Forelimb muscle (tissue), 1 donor: ENCODE results near the gene RETSAT. TPM values are rescaled to one million over a fixed set of nuclear protein-coding genes. Genes with fewer than 3 reads are reported as not detected.
"Not testable (repeated sequence)": the region's sequence is repeated elsewhere in the genome, so short reads cannot be mapped to it uniquely, and the experiment has no call there.

Experiments used
- DNase-seq: peaks from one replicate; pipeline ENCODE4 v3.0.0-alpha.2; 2013; ENCODE audit warnings: low read depth
- polyA plus RNA-seq: library from polyadenylated mRNA; unstranded; fragments of 120-200 nt; gene quantifications from one replicate; pipeline ENCODE4 v1.2.1, GENCODE V29; 2013; ENCODE audit not compliant: insufficient read length

Gene RETSAT
- polyA plus RNA-seq, 1 donor = 12.6 TPM

- DNase-seq = no peak
Measured at GRCh38 chr2:85330839-85331636, 23.3 kb downstream of the RETSAT start.

GRCh38 chr2:85329701-85330100 lies 24.6 kb downstream of the RETSAT start:
- not testable (repeated sequence) for DNase-seq

GRCh38 chr2:85329181-85329651 lies 25.1 kb downstream of the RETSAT start:
- DNase-seq = no peak

- peak; percentile 58 for DNase-seq
Measured at GRCh38 chr2:85327822-85328617, 26.3 kb downstream of the RETSAT start, which contains the start of gene TGOLN2. TGOLN2 (minus strand) TSS chr2:85327989; CDS start chr2:85327962, 27 bp downstream.

- DNase-seq = no peak
Measured at GRCh38 chr2:85327160-85327821, 27.0 kb downstream of the RETSAT start.

GRCh38 chr2:85326406-85327159 lies 27.7 kb downstream of the RETSAT start:
- DNase-seq = no peak

GRCh38 chr2:85325466-85325811 lies 28.9 kb downstream of the RETSAT start:
- no peak for DNase-seq

- no peak for DNase-seq
Measured at GRCh38 chr2:85324639-85325465, 29.5 kb downstream of the RETSAT start.

GRCh38 chr2:85323988-85324367 lies 30.4 kb downstream of the RETSAT start:
- not testable (repeated sequence) for DNase-seq

GRCh38 chr2:85323351-85323987 lies 30.9 kb downstream of the RETSAT start:
- DNase-seq = no peak

GRCh38 chr2:85319796-85320195 lies 34.5 kb downstream of the RETSAT start:
- no peak for DNase-seq

- DNase-seq = no peak
Measured at GRCh38 chr2:85318222-85319074, 35.9 kb downstream of the RETSAT start.

- not testable (repeated sequence) for DNase-seq
Measured at GRCh38 chr2:85315921-85316320, 38.4 kb downstream of the RETSAT start.

GRCh38 chr2:85314884-85315242 lies 39.5 kb downstream of the RETSAT start:
- no peak for DNase-seq

GRCh38 chr2:85312404-85312803 lies 41.9 kb downstream of the RETSAT start:
- no peak for DNase-seq

GRCh38 chr2:85310330-85310729 lies 44.0 kb downstream of the RETSAT start:
- DNase-seq = no peak

GRCh38 chr2:85309699-85310321 lies 44.5 kb downstream of the RETSAT start:
- no peak for DNase-seq

- no peak for DNase-seq
Measured at GRCh38 chr2:85308896-85309555, 45.3 kb downstream of the RETSAT start.
